AG09319 (cell line): ENCODE data around the gene HNRNPR.
A peak's percentile ranks its signal among the peaks of the same experiment; 100 is the strongest.

ENCODE experiments used
- DNase-seq: peaks from one replicate; pipeline ENCODE4 v3.0.0-alpha.2; 2010; ENCODE audit warnings: low read depth; ENCODE audit errors: extremely low read depth
- CTCF ChIP-seq: IDR thresholded peaks from 2 replicates; pipeline ENCODE4 v1.5.1; 2011; ENCODE audit warnings: low read depth, mild to moderate bottlenecking, inconsistent platforms, low read length, moderate library complexity

Gene HNRNPR

DNA sequence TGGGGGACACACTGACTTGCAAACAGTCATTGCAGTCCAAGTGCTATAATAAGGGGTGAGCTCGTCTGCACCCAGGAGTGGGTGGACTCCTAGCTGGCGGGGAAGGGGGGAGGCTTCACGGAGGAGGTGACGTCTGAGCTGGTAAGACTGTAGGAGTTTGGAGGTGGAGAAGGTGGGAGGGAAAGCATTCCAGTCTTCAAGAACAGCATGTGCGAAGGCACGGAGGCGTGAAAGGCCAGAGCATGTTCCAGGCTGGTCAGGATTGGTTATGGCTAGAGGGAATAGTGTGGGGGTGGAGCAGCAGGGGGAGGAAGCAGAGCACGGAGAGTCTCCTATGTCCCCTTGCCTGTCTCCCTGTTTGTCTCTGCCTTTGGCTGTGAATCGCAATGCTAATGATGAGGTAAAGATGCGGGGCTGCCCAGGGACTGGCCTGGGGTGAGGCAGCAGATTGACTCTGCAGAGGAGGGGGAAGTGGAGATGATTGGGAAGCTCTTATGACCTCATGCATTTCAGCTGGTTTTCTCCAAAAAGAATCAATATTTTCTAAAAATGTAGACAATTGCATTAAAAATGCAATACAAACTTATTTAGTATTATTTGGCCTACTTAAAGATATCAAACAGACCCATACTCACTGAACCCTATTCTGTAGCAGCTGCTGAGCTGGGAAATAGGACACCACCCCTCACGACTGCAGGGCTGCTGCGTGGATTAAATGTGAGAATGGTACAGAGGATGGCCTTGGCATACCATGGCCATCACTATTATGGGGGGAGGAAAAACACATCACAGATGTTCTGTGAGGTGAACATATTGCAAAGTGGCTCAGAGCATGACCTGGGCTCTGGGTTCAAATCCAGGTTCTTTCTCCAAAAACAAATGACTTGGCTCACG lies 28.1 kb upstream of the HNRNPR start:
- DNase-seq, result no peak
- no peak for TF ChIP-seq CTCF

- no peak for TF ChIP-seq CTCF
- DNase-seq, result no peak
These were observed 26.9 kb upstream of the HNRNPR start for GRCh38 chr1:23370709-23371584.

GRCh38 chr1:23370330-23370708 lies 26.2 kb upstream of the HNRNPR start:
- no peak; the same call in 1 of the 2 replicates for TF ChIP-seq CTCF

GRCh38 chr1:23369335-23370013 lies 25.4 kb upstream of the HNRNPR start, which contains the start of gene ZNF436:
Gene ZNF436 (minus strand): TSS chr1:23369836. CDS start chr1:23368005, 1,831 bp downstream.
- no peak for TF ChIP-seq CTCF
- peak; percentile 54 for DNase-seq

More at GRCh38 chr1:23370330-23370708, 26.2 kb upstream of the HNRNPR start:
- DNase-seq, result no peak

- TF ChIP-seq CTCF, result peak; percentile 5
- peak; percentile 78 for DNase-seq
These were observed 24.7 kb upstream of the HNRNPR start for GRCh38 chr1:23368562-23369334.

DNA sequence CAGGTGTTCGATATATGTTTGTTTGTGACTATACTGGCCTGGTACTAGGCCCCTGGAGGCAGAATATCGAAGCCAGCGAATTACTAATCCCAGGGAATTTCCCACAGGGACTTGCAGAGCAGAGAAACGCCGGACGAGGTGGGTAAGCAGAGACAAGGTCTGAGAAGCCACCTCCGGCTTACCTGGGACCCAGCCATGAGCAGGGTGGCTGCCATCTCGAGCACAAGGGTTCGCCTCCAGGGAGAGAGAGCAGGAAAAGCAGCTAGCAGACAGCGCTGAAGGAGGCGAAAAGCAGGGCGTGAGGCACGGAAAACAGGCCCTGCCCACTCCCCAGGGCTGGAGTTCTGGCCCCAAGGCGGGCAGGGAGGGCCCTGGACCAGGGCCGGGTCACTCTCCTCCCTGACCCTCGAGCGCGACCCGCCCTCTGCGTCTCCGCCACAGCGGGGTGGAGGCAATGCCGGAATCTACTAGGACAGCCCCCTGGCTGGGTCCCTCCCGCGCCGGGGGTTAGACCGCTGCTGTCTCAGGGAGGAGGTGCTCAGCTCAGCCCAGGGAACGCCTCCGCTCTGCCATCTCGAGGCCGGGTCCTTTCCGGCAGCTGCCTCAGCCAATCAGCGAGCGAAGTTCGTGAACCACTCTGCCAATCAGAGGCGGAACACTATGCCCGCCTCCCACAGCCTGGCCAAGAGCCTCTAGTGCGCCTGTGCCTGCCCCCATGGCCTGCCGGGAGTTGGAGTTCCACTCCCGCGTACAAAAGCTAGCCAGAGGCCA lies 23.9 kb upstream of the HNRNPR start:
- TF ChIP-seq CTCF, result no peak
- DNase-seq, result peak; percentile 98
